Panc1 (cell line): Measurements from ENCODE around the gene SLC11A1. TPM values are rescaled to one million over a fixed set of nuclear protein-coding genes. Genes with fewer than 3 reads are reported as not detected.

ENCODE experiments used
- ATAC-seq: fragments of 200-7000 bp; cut with Tn5 transposase; 2 replicates; pipeline ENCODE4 v1.9.1; 2020; ENCODE audit warnings: mild to moderate bottlenecking, moderate library complexity
- BruUV-seq: library from RNA; stranded (reverse); fragments of 400-500 nt; replicated peaks from 2 replicates; lab custom pipeline; 2021; lab: Mats Ljungman, UMichigan
- CTCF ChIA-PET: fragments of 300-600 bp; sonication (Branson Sonifier 250); formaldehyde crosslinking; loops from one replicate; lab custom pipeline; 2022; ENCODE audit warnings: antibody characterized with exemption; lab: Charles Lee
- POLR2A ChIA-PET: fragments of 300-600 bp; sonication (Branson Sonifier 250); formaldehyde crosslinking; loops from one replicate; lab custom pipeline; 2022; ENCODE audit warnings: antibody characterized with exemption; lab: Charles Lee
- DNase-seq: peaks from one replicate; pipeline ENCODE4 v3.0.0-alpha.2; 2010; ENCODE audit warnings: low read depth, low spot score
- H3K27ac ChIP-seq: 2 replicates; pipeline ENCODE4 v1.5.1; 2011; ENCODE audit warnings: mild to moderate bottlenecking, low read length, inconsistent platforms
- H3K27me3 ChIP-seq: fragments of 200-500 bp; sonication (Bioruptor generic); 2 replicates; pipeline ENCODE4 v1.6.0; 2014; ENCODE audit warnings: low read length, inconsistent platforms; ENCODE audit not compliant: control insufficient read depth, insufficient read depth
- H3K36me3 ChIP-seq: fragments of 200-500 bp; sonication (Bioruptor generic); 2 replicates; pipeline ENCODE4 v1.5.1; 2014; ENCODE audit warnings: inconsistent platforms, mild to moderate bottlenecking, low read length, moderate library complexity; ENCODE audit not compliant: control insufficient read depth, insufficient read depth
- H3K4me1 ChIP-seq: 2 replicates; pipeline ENCODE4 v1.5.1; 2011; ENCODE audit warnings: inconsistent platforms, mild to moderate bottlenecking, low read length, moderate library complexity; ENCODE audit not compliant: control insufficient read depth, insufficient read depth
- H3K4me3 ChIP-seq, 2 experiments: 2 replicates each; pipeline ENCODE4 v1.5.1; 2011 to 2012; ENCODE audit warnings: low read depth in 2 of 2, low read length in 2 of 2, mild to moderate bottlenecking in 2 of 2, inconsistent platforms in 1 of 2, moderate library complexity in 1 of 2
- H3K9me3 ChIP-seq: fragments of 200-500 bp; sonication (Bioruptor generic); 2 replicates; pipeline ENCODE4 v1.5.1; 2014; ENCODE audit warnings: low read depth, mild to moderate bottlenecking, inconsistent platforms, low read length, moderate library complexity; ENCODE audit not compliant: control insufficient read depth, insufficient read depth
- CTCF ChIP-seq: fragments of 450-650 bp; IDR thresholded peaks from 2 replicates; pipeline ENCODE4 v1.5.1; 2017; ENCODE audit warnings: mild to moderate bottlenecking
- POLR2AphosphoS5 ChIP-seq: IDR thresholded peaks from 2 replicates; pipeline ENCODE4 v1.6.1; 2012; ENCODE audit warnings: mild to moderate bottlenecking, low read depth, low read length, moderate library complexity
- REST ChIP-seq, 2 experiments: IDR thresholded peaks; 2 replicates each; pipeline ENCODE4 v1.6.1; 2011 to 2012; ENCODE audit warnings: low read depth in 2 of 2, control low read depth in 1 of 2, low read length in 1 of 2, mild to moderate bottlenecking in 1 of 2, moderate library complexity in 1 of 2; ENCODE audit not compliant: insufficient read depth in 1 of 2
- SIN3A ChIP-seq: IDR thresholded peaks from 2 replicates; pipeline ENCODE4 v1.6.1; 2012; ENCODE audit warnings: low read depth, mild to moderate bottlenecking, low read length, moderate library complexity, borderline replicate concordance; ENCODE audit not compliant: insufficient read depth
- TCF7L2 ChIP-seq: IDR thresholded peaks from 2 replicates; pipeline ENCODE4 v1.6.1; 2011; ENCODE audit warnings: mild to moderate bottlenecking, low read depth, low read length, inconsistent platforms
- in situ Hi-C: cut with HindIII; loops from 2 replicates; pipeline ENCODE4 v1.10.0; 2016; ENCODE audit warnings: low sequenced_read_pairs, low pct_unique_long_range_greater_than_20kb
- intact Hi-C: fragments of 100-400 bp; cut with micrococcal nuclease; formaldehyde crosslinking; loops from one replicate; pipeline ENCODE4 v1.10.0; 2022; ENCODE audit not compliant: unreplicated experiment
- total RNA-seq: library from RNA; stranded (reverse); gene quantifications from one replicate; pipeline ENCODE4 v1.2.1, GENCODE V29; 2021; ENCODE audit not compliant: unreplicated experiment

Gene SLC11A1
- total RNA-seq, 1 experiment from 2014 or later: 0.31 TPM

GRCh38 chr2:218438596-218438995 lies 56.5 kb downstream of the SLC11A1 start:
- Histone ChIP-seq H3K9me3 (no peaks in the 10 kb centered on the region), H3K27ac (no peak overlapping the region), H3K27me3 (no peaks in the 10 kb centered on the region), H3K4me1 (no peaks in the 10 kb centered on the region), H3K36me3 (no peaks in the 10 kb centered on the region), H3K4me3 (no peak overlapping the region)
- DNase-seq (no peak), ATAC-seq (no peak)
- TF ChIP-seq POLR2AphosphoS5 (no peak), SIN3A (no peak), TCF7L2 (no peak), REST (IDR thresholded peaks at IDR 0.05; ENCODE audit: insufficient read depth in 1 of 2, low read depth in 2 of 2, low read length in 1 of 2) (no peak), CTCF (no peak)
- ChIA-PET CTCF (no interaction called here), POLR2A (no interaction called here)
- in situ Hi-C loops: no loop called here
- no TSS peak for BruUV-seq
- intact Hi-C loops: no loop called here

GRCh38 chr2:218444692-218445357 lies 62.8 kb downstream of the SLC11A1 start:
- Histone ChIP-seq H3K9me3 (no peaks in the 10 kb centered on the region), H3K27ac (peak overlapping the region; percentile 57; the same call in 1 of the 2 replicates), H3K4me3 (no peak overlapping the region), H3K27me3 (no peaks in the 10 kb centered on the region), H3K4me1 (peaks cover 11% of the 10 kb centered on the region), H3K36me3 (peaks cover 2% of the 10 kb centered on the region; the same call in 1 of the 2 replicates)
- ChIA-PET CTCF (no interaction called here), POLR2A (no interaction called here)
- peak; percentile 69 for ATAC-seq
- in situ Hi-C loops (no loop called here), intact Hi-C loops (no loop called here)
- DNase-seq: no peak
- no TSS peak for BruUV-seq
- TF ChIP-seq REST (IDR thresholded peaks at IDR 0.05; ENCODE audit: insufficient read depth in 1 of 2, low read depth in 2 of 2, low read length in 1 of 2) (no peak), CTCF (no peak), TCF7L2 (no peak), SIN3A (no peak), POLR2AphosphoS5 (no peak)
